Fibroblast of skin of scalp (primary cell): Measurements from ENCODE around the gene CERS3.

Experiments
- DNase-seq: peaks from one replicate; pipeline ENCODE4 v3.0.0-alpha.2; 2013

Gene CERS3

GRCh38 chr15:100526027-100526481 is 2.7 kb downstream of the CERS3 start:
- DNase-seq: no peak

GRCh38 chr15:100525436-100525835 is 3.3 kb downstream of the CERS3 start:
- DNase-seq: no peak

GRCh38 chr15:100524326-100524725 is 4.4 kb downstream of the CERS3 start:
- DNase-seq: no peak

GRCh38 chr15:100521907-100522306 is 6.8 kb downstream of the CERS3 start:
- no peak for DNase-seq

GRCh38 chr15:100520132-100520921 is 8.4 kb downstream of the CERS3 start:
- DNase-seq: no peak

GRCh38 chr15:100517846-100518245 is 10.9 kb downstream of the CERS3 start:
- no peak for DNase-seq

- no peak for DNase-seq
Measured at GRCh38 chr15:100516643-100517512, 11.9 kb downstream of the CERS3 start.

- no peak for DNase-seq
Measured at GRCh38 chr15:100515758-100516157, 13.0 kb downstream of the CERS3 start.

GRCh38 chr15:100508641-100509300 is 20.0 kb downstream of the CERS3 start:
- no peak for DNase-seq

- no peak for DNase-seq
Measured at GRCh38 chr15:100502651-100503050, 26.1 kb downstream of the CERS3 start.

GRCh38 chr15:100501117-100501516 is 27.6 kb downstream of the CERS3 start:
- no peak for DNase-seq

- no peak for DNase-seq
Measured at GRCh38 chr15:100500226-100500990, 28.3 kb downstream of the CERS3 start.

GRCh38 chr15:100495861-100496260 is 32.9 kb downstream of the CERS3 start:
- no peak for DNase-seq

GRCh38 chr15:100493213-100493612 is 35.5 kb downstream of the CERS3 start:
- DNase-seq: no peak

- no peak for DNase-seq
Measured at GRCh38 chr15:100484443-100484842, 44.3 kb downstream of the CERS3 start.

GRCh38 chr15:100483370-100483769 is 45.4 kb downstream of the CERS3 start:
- DNase-seq: no peak

GRCh38 chr15:100476805-100477204 is 51.9 kb downstream of the CERS3 start:
- DNase-seq: no peak

GRCh38 chr15:100472736-100473135 is 56.0 kb downstream of the CERS3 start:
- DNase-seq: no peak

- DNase-seq: no peak
Measured at GRCh38 chr15:100471933-100472332, 56.8 kb downstream of the CERS3 start.

GRCh38 chr15:100468285-100468684 is 60.5 kb downstream of the CERS3 start:
- peak; percentile 3 for DNase-seq

GRCh38 chr15:100466073-100466472 is 62.7 kb downstream of the CERS3 start:
- no peak for DNase-seq

- DNase-seq: no peak
Measured at GRCh38 chr15:100464888-100465287, 63.9 kb downstream of the CERS3 start.
